Kidney tubule cell (primary cell): ENCODE measurements around the gene KRTAP4-6.
"Not testable (repeated sequence)": the region's sequence is repeated elsewhere in the genome, so short reads cannot be mapped to it uniquely, and the experiment has no call there.

Source experiments
- DNase-seq: peaks from one replicate; pipeline ENCODE4 v3.0.0-alpha.2; 2018; ENCODE audit warnings: low spot score

Gene KRTAP4-6

GRCh38 chr17:41140360-41141131 lies at the start of gene KRTAP4-6:
Gene KRTAP4-6, minus strand, starts transcription at chr17:41140544. Its CDS starts 57 bp downstream, at chr17:41140487.
- DNase-seq: peak; percentile 100

GRCh38 chr17:41189837-41190318 lies 49.5 kb upstream of the KRTAP4-6 start, which contains the start of gene KRTAP9-1:
Gene KRTAP9-1, plus strand, starts transcription at chr17:41189887. Its CDS starts 0 bp downstream, at chr17:41189887.
- not testable (repeated sequence) for DNase-seq

- DNase-seq: no peak
Observed at GRCh38 chr17:41186872-41187271, 46.5 kb upstream of the KRTAP4-6 start.

- DNase-seq: peak; percentile 69
Observed at GRCh38 chr17:41185001-41185400, 44.7 kb upstream of the KRTAP4-6 start.

GRCh38 chr17:41184480-41184961 lies 44.2 kb upstream of the KRTAP4-6 start, which contains the start of gene KRTAP4-1:
Gene KRTAP4-1, minus strand, starts transcription at chr17:41184911. Its CDS starts 57 bp downstream, at chr17:41184854.
- no peak for DNase-seq

- DNase-seq: peak; percentile 89
Observed at GRCh38 chr17:41178843-41179616, 38.7 kb upstream of the KRTAP4-6 start.

GRCh38 chr17:41178341-41178740 lies 38.0 kb upstream of the KRTAP4-6 start:
- peak; percentile 93 for DNase-seq

- no peak for DNase-seq
Observed at GRCh38 chr17:41177727-41178271, 37.5 kb upstream of the KRTAP4-6 start, which contains the start of gene KRTAP4-2. Gene KRTAP4-2, minus strand, starts transcription at chr17:41178221. Its CDS starts 57 bp downstream, at chr17:41178164.

GRCh38 chr17:41176744-41177387 lies 36.5 kb upstream of the KRTAP4-6 start:
- DNase-seq: no peak

GRCh38 chr17:41171886-41172285 lies 31.5 kb upstream of the KRTAP4-6 start:
- DNase-seq: no peak

GRCh38 chr17:41168121-41168520 lies 27.8 kb upstream of the KRTAP4-6 start, which contains the start of gene KRTAP4-3:
Gene KRTAP4-3, minus strand, starts transcription at chr17:41168221. Its CDS starts 49 bp downstream, at chr17:41168172.
- DNase-seq: no peak

- no peak for DNase-seq
Observed at GRCh38 chr17:41167561-41167960, 27.2 kb upstream of the KRTAP4-6 start.

- DNase-seq: no peak
Observed at GRCh38 chr17:41163828-41164227, 23.5 kb upstream of the KRTAP4-6 start.

- DNase-seq: no peak
Observed at GRCh38 chr17:41160648-41161047, 20.3 kb upstream of the KRTAP4-6 start, which contains the start of gene KRTAP4-4. Gene KRTAP4-4, minus strand, starts transcription at chr17:41160748. Its CDS starts 57 bp downstream, at chr17:41160691.

- not testable (repeated sequence) for DNase-seq
Observed at GRCh38 chr17:41160190-41160589, 19.8 kb upstream of the KRTAP4-6 start.

GRCh38 chr17:41153856-41154255 lies 13.5 kb upstream of the KRTAP4-6 start:
- DNase-seq: no peak

GRCh38 chr17:41151525-41151924 lies 11.2 kb upstream of the KRTAP4-6 start:
- no peak for DNase-seq

- DNase-seq: no peak
Observed at GRCh38 chr17:41150026-41150425, 9.7 kb upstream of the KRTAP4-6 start.

- no peak for DNase-seq
Observed at GRCh38 chr17:41149652-41149985, 9.3 kb upstream of the KRTAP4-6 start, which contains the start of gene KRTAP4-5. Gene KRTAP4-5, minus strand, starts transcription at chr17:41149825. Its CDS starts 58 bp downstream, at chr17:41149767.

GRCh38 chr17:41148971-41149651 lies 8.8 kb upstream of the KRTAP4-6 start:
- DNase-seq: peak; percentile 69
